NCI-H187 (cell line): ENCODE data around the gene SURF6.
A peak's percentile ranks its signal among the peaks of the same experiment; 100 is the strongest.

Experiments used
- DNase-seq, 2 experiments: peaks; one replicate each; lab custom pipeline; 2025; lab: John Stamatoyannopoulos, UW

SURF6 gene

DNA sequence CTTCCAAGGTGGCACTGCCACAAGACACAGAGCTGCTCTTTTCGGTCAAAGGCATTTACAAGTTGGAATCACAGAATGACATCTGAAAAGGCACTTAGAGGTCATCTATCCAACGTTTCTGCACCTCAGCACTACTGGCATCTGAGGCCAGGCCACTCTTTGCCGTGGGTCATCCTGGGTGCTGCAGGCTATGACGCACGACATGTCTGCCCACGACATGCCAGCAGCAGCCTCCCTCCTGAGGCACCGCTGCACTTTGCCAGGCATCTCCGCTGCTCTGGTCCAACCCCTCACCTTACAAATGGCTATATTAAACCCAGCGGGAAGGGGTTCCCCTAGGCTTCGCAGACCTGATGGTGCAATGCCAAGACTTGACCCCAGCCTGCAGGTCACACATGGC lies 31.8 kb upstream of the SURF6 start:
- DNase-seq, result no peak

- DNase-seq, result no peak
These were observed 31.2 kb upstream of the SURF6 start for GRCh38 chr9:133367221-133367620.

GRCh38 chr9:133366435-133366834 lies 30.4 kb upstream of the SURF6 start:
- no peak for DNase-seq

DNA sequence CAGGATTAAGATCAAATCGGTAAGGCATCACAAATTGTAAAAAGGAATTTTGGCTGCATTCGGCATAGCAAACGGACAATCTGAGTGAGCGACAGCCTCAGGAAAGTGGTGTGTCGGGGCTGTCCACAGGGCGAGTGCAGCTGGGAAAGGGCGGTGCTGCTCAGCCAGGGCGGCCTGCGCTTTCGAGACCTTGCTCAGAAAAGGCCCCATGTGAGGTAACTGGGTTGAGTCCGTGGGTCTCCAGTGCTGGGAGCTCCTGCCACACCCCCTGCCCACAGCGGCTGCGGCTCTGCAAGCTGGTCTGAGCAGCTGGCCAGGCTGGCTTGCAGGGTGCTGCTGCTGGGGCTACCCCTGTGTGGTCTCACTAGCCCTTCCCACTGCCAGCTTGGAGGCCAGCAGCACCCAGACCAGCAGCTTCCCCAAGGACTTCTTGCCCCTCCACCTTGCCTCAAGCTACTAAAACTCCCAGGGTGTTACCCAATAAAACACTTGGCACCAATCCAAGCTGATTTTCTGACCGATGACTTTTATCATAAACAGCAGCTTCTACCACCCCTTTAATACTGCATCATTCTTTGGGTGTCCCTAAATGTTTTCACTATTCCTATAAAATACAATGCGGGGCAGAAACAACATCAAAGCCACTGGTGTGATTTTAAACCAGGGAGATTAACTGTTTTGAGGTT lies 26.5 kb upstream of the SURF6 start:
- DNase-seq, result no peak

GRCh38 chr9:133361507-133362092 lies 25.6 kb upstream of the SURF6 start:
- DNase-seq, result no peak

- no peak for DNase-seq
These were observed 24.7 kb upstream of the SURF6 start for GRCh38 chr9:133360400-133361393.

DNA sequence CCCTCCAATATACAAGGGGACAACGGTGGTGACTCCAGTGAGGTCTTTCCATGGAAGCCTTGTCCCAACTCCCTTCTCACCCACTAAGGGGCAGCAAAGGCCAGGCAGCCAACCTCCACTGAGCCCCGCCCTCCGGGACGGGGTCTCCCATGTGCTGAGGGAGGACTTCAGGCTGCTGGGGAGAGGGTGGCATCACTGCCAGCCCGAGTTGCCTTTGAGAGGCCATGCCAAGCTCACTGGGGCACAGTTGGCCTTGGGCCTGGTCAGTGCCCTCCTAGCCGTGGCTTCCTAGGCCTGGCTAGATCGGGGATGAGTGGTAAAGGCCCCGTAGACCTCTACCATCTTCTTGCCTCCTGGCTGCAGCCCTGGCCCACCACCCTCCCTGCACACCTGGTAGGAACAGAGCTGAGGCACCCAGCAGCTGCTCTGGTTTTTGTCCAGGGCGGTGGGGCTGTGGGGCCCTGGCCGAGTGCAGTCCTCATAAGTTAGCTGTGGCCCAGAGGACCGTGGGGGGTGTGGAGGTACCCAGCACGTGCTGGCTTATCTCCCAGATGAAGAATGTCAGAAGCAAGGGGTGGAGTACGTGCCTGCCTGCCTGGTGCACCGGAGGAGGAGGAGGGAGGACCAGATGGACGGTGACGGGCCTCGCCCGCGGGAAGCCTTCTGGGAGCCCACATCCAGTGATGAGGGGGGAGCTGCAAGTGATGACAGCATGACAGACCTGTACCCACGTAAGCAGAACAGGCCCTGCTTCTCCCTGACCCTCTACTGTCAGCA lies 23.6 kb upstream of the SURF6 start:
- no peak for DNase-seq

GRCh38 chr9:133357656-133358055 lies 21.7 kb upstream of the SURF6 start:
- no peak for DNase-seq

DNA sequence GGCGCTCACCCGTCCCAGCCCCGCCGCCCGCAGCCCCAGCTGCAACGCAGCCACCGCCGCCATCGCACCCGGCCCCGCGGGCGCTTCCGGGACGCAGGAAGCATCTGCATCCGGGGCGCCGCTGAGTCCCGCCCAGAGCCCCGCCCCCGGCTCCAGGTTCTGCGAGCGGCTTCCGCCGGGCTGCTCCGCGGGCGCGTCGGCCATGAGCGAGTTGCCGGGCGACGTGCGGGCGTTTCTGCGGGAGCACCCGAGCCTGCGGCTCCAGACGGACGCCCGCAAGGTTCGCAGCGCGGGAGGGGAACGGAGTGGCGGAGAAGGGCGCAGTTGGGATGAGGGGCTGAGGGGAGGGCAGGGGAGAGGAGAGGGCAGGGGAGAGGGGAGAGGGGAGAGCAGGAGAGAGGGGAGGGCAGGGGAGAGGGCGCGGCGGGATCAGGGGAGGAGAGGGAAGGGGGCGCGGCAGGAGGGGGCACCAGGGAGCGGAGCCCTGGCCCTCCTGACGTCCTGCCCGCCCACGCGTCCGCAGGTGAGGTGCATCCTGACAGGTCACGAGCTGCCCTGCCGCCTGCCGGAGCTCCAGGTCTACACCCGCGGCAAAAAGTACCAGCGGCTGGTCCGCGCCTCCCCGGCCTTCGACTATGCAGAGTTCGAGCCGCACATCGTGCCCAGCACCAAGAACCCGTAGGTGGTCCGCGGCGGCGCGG lies 20.6 kb upstream of the SURF6 start, which contains the start of the genes SURF1 and SURF2:
SURF1 (minus strand) TSS at position 97 of the 701 bp plus-strand sequence; CDS start at position 63, 34 bp downstream.
SURF2 (plus strand) TSS at position 160 of the 701 bp plus-strand sequence; CDS start at position 203, 43 bp downstream.
- peak in 1 of 2 experiments; percentile 40 for DNase-seq

DNA sequence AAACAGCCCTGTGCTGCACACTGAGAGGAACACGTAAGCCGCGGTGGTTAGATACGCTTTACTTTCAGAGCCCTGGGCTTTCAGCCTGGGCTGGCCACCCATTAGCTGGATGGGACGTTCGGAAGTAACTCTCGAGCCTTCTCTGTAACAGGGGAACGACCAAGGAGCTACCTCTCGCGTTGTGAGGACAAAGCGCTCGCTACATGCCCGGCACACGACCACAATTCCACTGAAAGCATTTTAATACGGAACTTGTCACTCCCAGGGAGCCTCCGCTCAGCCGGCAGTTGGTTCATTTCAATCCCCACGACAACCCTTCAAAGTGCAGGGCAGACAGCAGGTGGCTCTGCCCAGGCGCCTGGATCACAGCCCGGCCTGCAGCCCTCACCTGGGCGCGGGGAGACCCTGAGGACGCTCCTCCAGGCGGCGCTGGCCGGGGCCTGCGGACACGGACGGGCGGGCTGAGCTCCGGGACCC lies 19.9 kb upstream of the SURF6 start:
- no peak for DNase-seq

GRCh38 chr9:133354766-133355165 lies 18.8 kb upstream of the SURF6 start:
- no peak for DNase-seq

GRCh38 chr9:133353548-133353947 lies 17.6 kb upstream of the SURF6 start:
- DNase-seq, result no peak

- no peak for DNase-seq
These were observed 16.8 kb upstream of the SURF6 start for GRCh38 chr9:133352635-133353340.

GRCh38 chr9:133351908-133352634 lies 16.1 kb upstream of the SURF6 start:
- DNase-seq, result no peak

- no peak for DNase-seq
These were observed 15.5 kb upstream of the SURF6 start for GRCh38 chr9:133351526-133351907.

- DNase-seq, result no peak
These were observed 14.1 kb upstream of the SURF6 start for GRCh38 chr9:133349965-133350616.

GRCh38 chr9:133348718-133349573 lies 13.0 kb upstream of the SURF6 start:
- DNase-seq, result no peak
